Fibroblast of villous mesenchyme (primary cell): Measurements from ENCODE around the gene KRT9. TPM values are rescaled to one million over a fixed set of nuclear protein-coding genes. Genes with fewer than 3 reads are reported as not detected.

Experiments used
- DNase-seq: peaks from one replicate; pipeline ENCODE4 v3.0.0-alpha.2; 2010; ENCODE audit warnings: low read depth
- H3K4me3 ChIP-seq: 2 replicates; pipeline ENCODE4 v1.5.1; 2011; ENCODE audit warnings: low read depth, mild to moderate bottlenecking, low read length
- total RNA-seq: library from RNA; depleted of rRNA; stranded (reverse); fragments of >200 nt; gene quantifications from 2 replicates; pipeline ENCODE4 v1.2.3, GENCODE V29; 2012
- TF ChIP-seq, protein P1 (sequence below): IDR thresholded peaks from 2 replicates; pipeline ENCODE4 v1.5.1; 2012; ENCODE audit warnings: low read depth, mild to moderate bottlenecking, low read length; ENCODE audit not compliant: insufficient read depth

KRT9 gene
- total RNA-seq, 1 donor = not detected

DNA sequence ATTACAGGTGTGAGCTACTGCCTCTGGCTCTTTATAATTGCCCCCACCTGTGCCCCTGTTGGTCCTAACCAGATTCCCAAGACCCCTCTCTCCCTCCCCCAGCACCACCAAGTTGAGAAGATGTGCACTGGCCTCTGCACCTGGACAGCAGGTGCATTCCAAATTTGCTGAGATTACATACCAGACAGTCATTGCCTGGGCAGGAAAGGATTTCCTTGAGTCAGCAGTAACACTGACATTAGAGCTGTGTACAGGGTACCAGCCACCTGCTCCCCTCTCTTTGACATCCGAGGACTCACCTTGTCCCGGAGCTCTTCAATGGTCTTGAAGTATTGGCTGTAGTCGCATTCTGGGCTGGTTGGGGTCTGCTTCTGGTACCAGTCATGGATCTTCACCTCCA lies 53.8 kb downstream of the KRT9 start:
- no peak for DNase-seq
- TF ChIP-seq, protein P1, sequence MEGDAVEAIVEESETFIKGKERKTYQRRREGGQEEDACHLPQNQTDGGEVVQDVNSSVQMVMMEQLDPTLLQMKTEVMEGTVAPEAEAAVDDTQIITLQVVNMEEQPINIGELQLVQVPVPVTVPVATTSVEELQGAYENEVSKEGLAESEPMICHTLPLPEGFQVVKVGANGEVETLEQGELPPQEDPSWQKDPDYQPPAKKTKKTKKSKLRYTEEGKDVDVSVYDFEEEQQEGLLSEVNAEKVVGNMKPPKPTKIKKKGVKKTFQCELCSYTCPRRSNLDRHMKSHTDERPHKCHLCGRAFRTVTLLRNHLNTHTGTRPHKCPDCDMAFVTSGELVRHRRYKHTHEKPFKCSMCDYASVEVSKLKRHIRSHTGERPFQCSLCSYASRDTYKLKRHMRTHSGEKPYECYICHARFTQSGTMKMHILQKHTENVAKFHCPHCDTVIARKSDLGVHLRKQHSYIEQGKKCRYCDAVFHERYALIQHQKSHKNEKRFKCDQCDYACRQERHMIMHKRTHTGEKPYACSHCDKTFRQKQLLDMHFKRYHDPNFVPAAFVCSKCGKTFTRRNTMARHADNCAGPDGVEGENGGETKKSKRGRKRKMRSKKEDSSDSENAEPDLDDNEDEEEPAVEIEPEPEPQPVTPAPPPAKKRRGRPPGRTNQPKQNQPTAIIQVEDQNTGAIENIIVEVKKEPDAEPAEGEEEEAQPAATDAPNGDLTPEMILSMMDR = no peak
- no peak overlapping the region for H3K4me3 ChIP-seq

DNA sequence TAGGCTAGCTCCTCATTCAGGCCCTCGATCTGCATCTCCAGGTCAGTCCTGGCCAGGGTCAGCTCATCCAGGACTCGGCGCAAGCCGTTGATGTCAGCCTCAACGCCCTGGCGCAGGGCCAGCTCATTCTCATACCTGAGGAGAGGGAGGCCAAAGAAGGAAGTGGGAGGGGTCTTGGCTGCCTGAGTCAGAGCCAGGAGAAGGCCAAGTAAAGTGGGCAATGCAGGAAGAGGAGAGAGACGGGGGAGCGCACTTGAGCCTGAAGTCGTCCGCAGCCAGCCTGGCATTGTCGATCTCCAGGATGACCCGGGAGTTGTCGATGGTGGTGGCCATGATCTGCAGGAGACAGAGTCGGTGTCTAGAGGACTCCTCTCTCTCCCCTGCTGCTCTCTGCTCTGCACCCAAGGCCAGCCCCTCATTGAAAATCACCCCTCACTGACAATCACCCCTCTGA lies 55.0 kb downstream of the KRT9 start:
- TF ChIP-seq, protein P1 = no peak
- no peak for DNase-seq
- no peak overlapping the region for H3K4me3 ChIP-seq

DNA sequence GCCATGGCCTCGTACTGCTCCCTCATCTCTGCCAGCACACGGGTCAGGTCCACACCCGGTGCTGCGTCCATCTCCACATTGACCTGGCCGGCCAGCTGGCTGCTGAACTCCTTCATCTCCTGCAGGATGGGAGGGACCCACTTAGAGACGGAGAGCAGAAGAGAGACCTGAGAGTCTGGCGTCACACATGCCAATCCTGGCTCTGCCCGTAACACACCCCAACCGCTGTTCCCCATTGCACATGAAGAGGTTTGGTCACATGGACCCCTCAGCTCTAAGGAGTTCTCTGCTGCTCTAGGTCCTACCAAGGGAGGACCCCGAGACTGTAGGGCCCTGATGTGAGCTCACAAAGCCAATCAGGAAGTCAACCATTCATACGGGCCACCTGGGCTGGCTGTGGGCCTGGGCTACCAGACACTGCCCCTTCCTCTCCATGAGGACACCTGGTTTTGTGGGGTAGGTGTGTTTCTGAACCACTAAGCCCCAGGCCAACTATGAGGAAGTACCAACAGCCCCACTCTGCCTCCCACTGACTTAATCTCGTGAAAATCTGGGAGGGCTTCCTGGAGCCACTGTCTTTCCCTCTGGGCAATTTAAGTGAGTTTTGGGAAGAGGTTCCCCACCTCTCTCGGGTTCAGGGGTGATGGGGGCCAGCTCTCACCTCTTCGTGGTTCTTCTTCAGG lies 55.6 kb downstream of the KRT9 start:
- DNase-seq = no peak

More for the DNA sequence above, 55.6 kb downstream of the KRT9 start:
- TF ChIP-seq, protein P1 = no peak
- H3K4me3 ChIP-seq = no peak overlapping the region

Other genes with a start within 250 kb of the KRT9 start
- gene KRT33A, start 221.2 kb downstream of the KRT9 start, total RNA-seq = not detected in 2 replicates
- under 0.01 and 0.32 TPM in 2 replicates for gene KRT33B, start 202.2 kb downstream of the KRT9 start, total RNA-seq
- 26.7 and 28.9 TPM in 2 replicates for gene KRT34, start 189.8 kb downstream of the KRT9 start, total RNA-seq
- not detected in 2 replicates for gene KRT31, start 174.5 kb downstream of the KRT9 start, total RNA-seq
- not detected in 2 replicates for gene KRT37, start 147.5 kb downstream of the KRT9 start, total RNA-seq
- gene KRT38, start 131.1 kb downstream of the KRT9 start, total RNA-seq = under 0.01 TPM in 1 of 2 replicates, not detected in the other
- gene KRT32, start 104.7 kb downstream of the KRT9 start, total RNA-seq = not detected in 2 replicates
- gene KRT35, start 90.9 kb downstream of the KRT9 start, total RNA-seq = not detected in 2 replicates
- under 0.01 TPM in 2 replicates for gene KRT36, start 82.1 kb downstream of the KRT9 start, total RNA-seq
- gene KRT13, start 66.4 kb downstream of the KRT9 start, total RNA-seq = not detected in 2 replicates
- gene KRT15, start 53.2 kb downstream of the KRT9 start, total RNA-seq = 0.43 and 1.3 TPM in 2 replicates
- gene KRT19, start 43.8 kb downstream of the KRT9 start, total RNA-seq = 579 and 604 TPM in 2 replicates
- not detected in 2 replicates for gene KRT14, start 14.8 kb upstream of the KRT9 start, total RNA-seq
- not detected in 2 replicates for gene KRT16, start 40.7 kb upstream of the KRT9 start, total RNA-seq
- gene KRT17, start 52.5 kb upstream of the KRT9 start, total RNA-seq = 6.1 and 14.7 TPM in 2 replicates
- gene EIF1, start 116.8 kb upstream of the KRT9 start, total RNA-seq = 82.5 and 85.5 TPM in 2 replicates
- gene GAST, start 140.3 kb upstream of the KRT9 start, total RNA-seq = not detected in 2 replicates
- under 0.01 TPM in 2 replicates for gene HAP1, start 162.6 kb upstream of the KRT9 start, total RNA-seq
- 29.8 and 83.8 TPM in 2 replicates for gene JUP, start 214.7 kb upstream of the KRT9 start, total RNA-seq
- 88.1 and 92.4 TPM in 2 replicates for gene P3H4, start 239.9 kb upstream of the KRT9 start, total RNA-seq
- 191 and 228 TPM in 2 replicates for gene FKBP10, start 240.9 kb upstream of the KRT9 start, total RNA-seq